Suprapubic skin (tissue), 4 donors: ENCODE measurements around the gene CACNA1E.

Experiments used
- CTCF ChIP-seq, 2 donors: fragments of 200-600 bp in 1 of 2; fragments of 450-650 bp in 1 of 2; sonication (generic) in 1 of 2; IDR thresholded peaks; one replicate each; pipeline ENCODE4 v1.5.1; 2016 to 2019; ENCODE audit warnings: antibody characterized with exemption in 2 of 2, mild to moderate bottlenecking in 1 of 2, moderate library complexity in 1 of 2
- EP300 ChIP-seq: sonication (generic); formaldehyde crosslinking; IDR thresholded peaks from one replicate; pipeline ENCODE4 v1.6.1; 2017; ENCODE audit warnings: antibody characterized with exemption
- POLR2A ChIP-seq, 2 donors: fragments of 450-650 bp; IDR thresholded peaks; one replicate each; pipeline ENCODE4 v1.6.1; 2017; ENCODE audit warnings: antibody characterized with exemption in 2 of 2, mild to moderate bottlenecking in 2 of 2, moderate library complexity in 2 of 2
- POLR2AphosphoS5 ChIP-seq, 3 donors: sonication (generic); formaldehyde crosslinking; IDR thresholded peaks; one replicate each; pipeline ENCODE4 v1.6.1; 2017; ENCODE audit warnings: antibody characterized with exemption in 3 of 3

- TF ChIP-seq CTCF (IDR thresholded peaks at IDR 0.05) (no peak), POLR2A (IDR thresholded peaks at IDR 0.05) (no peak), EP300 (no peak), POLR2AphosphoS5 (IDR thresholded peaks at IDR 0.05) (no peak)
Observed at GRCh38 chr1:181846001-181846645, 362.8 kb downstream of the CACNA1E start.
